Body of pancreas (tissue), 4 donors: ENCODE measurements around the gene KCND2. TPM values are rescaled to one million over a fixed set of nuclear protein-coding genes. Genes with fewer than 3 reads are reported as not detected.

Source experiments
- ATAC-seq: fragments of 150-250 bp; one replicate; pipeline ENCODE4 v1.9.1; 2016
- DNase-seq, 4 donors: peaks; one replicate each; pipeline ENCODE4 v3.0.0-alpha.2; 2019
- H3K27ac ChIP-seq, 4 donors: fragments of 200-600 bp; sonication (generic); 1 replicate in 3 of 4; 2 replicates in 1 of 4; pipeline versions ENCODE4 v1.5.1 to v1.6.1; 2016 to 2019; ENCODE audit warnings: mild to moderate bottlenecking in 1 of 4, mixed read lengths in 1 of 4, moderate library complexity in 1 of 4
- H3K27me3 ChIP-seq, 2 donors: fragments of 200-600 bp; sonication (generic); one replicate each; pipeline ENCODE4 v1.6.0; 2016; ENCODE audit warnings: mild to moderate bottlenecking in 1 of 2
- H3K36me3 ChIP-seq, 2 donors: fragments of 200-600 bp; sonication (generic); replicated peaks in 1 of 2; 2 replicates each; pipeline ENCODE4 v1.5.1; 2016; ENCODE audit warnings: low read depth in 2 of 2; ENCODE audit not compliant: insufficient read depth in 1 of 2
- H3K4me1 ChIP-seq: fragments of 200-600 bp; sonication (generic); one replicate; pipeline ENCODE4 v1.6.0; 2016
- H3K4me3 ChIP-seq, 2 donors: fragments of 200-600 bp; sonication (generic); 1 replicate in 1 of 2; 2 replicates in 1 of 2; pipeline ENCODE4 v1.5.1; 2016 to 2019
- H3K9me3 ChIP-seq, 3 donors: fragments of 200-600 bp; sonication (generic); 1 replicate in 2 of 3; 2 replicates in 1 of 3; pipeline ENCODE4 v1.5.1; 2016
- POLR2A ChIP-seq, 3 donors: fragments of 450-650 bp; IDR thresholded peaks; one replicate each; pipeline ENCODE4 v1.6.1; 2016; ENCODE audit warnings: antibody characterized with exemption in 3 of 3, mild to moderate bottlenecking in 2 of 3
- WGBS, 2 donors: methylation state at CpG; one replicate each; pipeline ENCODE4 v1.1.5; 2017; 5-methylcytosine and 5-hydroxymethylcytosine counted together
- intact Hi-C: fragments of 100-400 bp; cut with DNase I; formaldehyde crosslinking; loops from one replicate; pipeline ENCODE4 v1.15.1; 2023
- total RNA-seq, 2 donors: library from RNA; depleted of rRNA; stranded (reverse); fragments of >200 nt; gene quantifications; one replicate each; pipeline ENCODE4 v1.1.0, GENCODE V29; 2016
- TF ChIP-seq, protein P1 (sequence below), 7 experiments: fragments of 450-650 bp in 4 of 7; fragments of 200-600 bp in 3 of 7; sonication (generic) in 3 of 7; IDR thresholded peaks; one replicate each; pipeline ENCODE4 v1.5.1; 2016 to 2019; ENCODE audit warnings: antibody characterized with exemption in 7 of 7

The KCND2 gene
- total RNA-seq, 2 donors from 2014 or later, result 0.52 to 0.66 TPM

GRCh38 chr7:120431016-120431415, 158.0 kb downstream of the KCND2 start:
- no peaks in the 10 kb centered on the region for H3K9me3 ChIP-seq
- no peaks in the 10 kb centered on the region for H3K36me3 ChIP-seq
- no peaks in the 10 kb centered on the region for H3K27me3 ChIP-seq
- ATAC-seq (no peak), DNase-seq (no peak)
- no peaks in the 10 kb centered on the region for H3K4me1 ChIP-seq
- TF ChIP-seq, protein P1, sequence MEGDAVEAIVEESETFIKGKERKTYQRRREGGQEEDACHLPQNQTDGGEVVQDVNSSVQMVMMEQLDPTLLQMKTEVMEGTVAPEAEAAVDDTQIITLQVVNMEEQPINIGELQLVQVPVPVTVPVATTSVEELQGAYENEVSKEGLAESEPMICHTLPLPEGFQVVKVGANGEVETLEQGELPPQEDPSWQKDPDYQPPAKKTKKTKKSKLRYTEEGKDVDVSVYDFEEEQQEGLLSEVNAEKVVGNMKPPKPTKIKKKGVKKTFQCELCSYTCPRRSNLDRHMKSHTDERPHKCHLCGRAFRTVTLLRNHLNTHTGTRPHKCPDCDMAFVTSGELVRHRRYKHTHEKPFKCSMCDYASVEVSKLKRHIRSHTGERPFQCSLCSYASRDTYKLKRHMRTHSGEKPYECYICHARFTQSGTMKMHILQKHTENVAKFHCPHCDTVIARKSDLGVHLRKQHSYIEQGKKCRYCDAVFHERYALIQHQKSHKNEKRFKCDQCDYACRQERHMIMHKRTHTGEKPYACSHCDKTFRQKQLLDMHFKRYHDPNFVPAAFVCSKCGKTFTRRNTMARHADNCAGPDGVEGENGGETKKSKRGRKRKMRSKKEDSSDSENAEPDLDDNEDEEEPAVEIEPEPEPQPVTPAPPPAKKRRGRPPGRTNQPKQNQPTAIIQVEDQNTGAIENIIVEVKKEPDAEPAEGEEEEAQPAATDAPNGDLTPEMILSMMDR (IDR thresholded peaks at IDR 0.05), result no peak
- intact Hi-C loops, result no loop called here
- WGBS, 2 donors, result 41 to 47% methylated on average over 1 of the region's 1 CpG
- H3K4me3 ChIP-seq, result no peak overlapping the region
- H3K27ac ChIP-seq, result no peak overlapping the region

- TF ChIP-seq, protein P1 (IDR thresholded peaks at IDR 0.05), result no peak
- no peak for TF ChIP-seq POLR2A (IDR thresholded peaks at IDR 0.05)
- intact Hi-C loops, result no loop called here
- H3K9me3 ChIP-seq, result no peaks in the 10 kb centered on the region
- no peaks in the 10 kb centered on the region for H3K4me1 ChIP-seq
- H3K27ac ChIP-seq, result no peak overlapping the region
- DNase-seq (no peak), ATAC-seq (no peak)
- WGBS, 2 donors, result 42 to 69% methylated on average over 1 of the region's 1 CpG
- H3K4me3 ChIP-seq, result no peak overlapping the region
- H3K27me3 ChIP-seq, result no peaks in the 10 kb centered on the region
- H3K36me3 ChIP-seq, result no peaks in the 10 kb centered on the region
Observed at GRCh38 chr7:120436487-120437060, 163.6 kb downstream of the KCND2 start.

DNA sequence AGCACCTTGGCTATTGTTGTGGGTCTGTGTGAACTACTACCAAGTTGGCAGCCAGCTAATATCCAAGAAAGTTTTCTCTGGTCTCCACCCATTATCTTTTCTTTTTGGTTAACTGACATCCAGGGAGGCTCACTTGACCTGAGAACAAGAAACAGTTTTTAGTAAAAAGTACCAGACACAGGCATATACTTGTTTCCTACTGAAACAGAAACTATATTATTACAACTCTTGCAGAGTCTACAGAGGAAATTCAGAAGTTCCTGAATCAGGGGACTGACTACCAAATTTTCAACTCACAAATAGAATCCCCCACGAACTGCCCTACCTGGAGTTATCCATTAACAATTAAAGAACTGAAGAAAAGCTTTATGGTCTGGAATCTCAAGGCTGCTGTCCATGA, 168.9 kb downstream of the KCND2 start:
- H3K36me3 ChIP-seq, result no peaks in the 10 kb centered on the region
- intact Hi-C loops, result no loop called here
- H3K4me1 ChIP-seq, result no peaks in the 10 kb centered on the region
- no peak overlapping the region for H3K4me3 ChIP-seq
- TF ChIP-seq, protein P1 (IDR thresholded peaks at IDR 0.05), result no peak
- no peak for TF ChIP-seq POLR2A (IDR thresholded peaks at IDR 0.05)
- no peak overlapping the region for H3K27ac ChIP-seq
- H3K27me3 ChIP-seq, result no peaks in the 10 kb centered on the region
- WGBS, 2 donors, result 0 to 3% methylated on average over 1 of the region's 1 CpG
- DNase-seq, result no peak
- no peaks in the 10 kb centered on the region for H3K9me3 ChIP-seq
- no peak for ATAC-seq

- intact Hi-C loops, result no loop called here
- no peak for ATAC-seq
- WGBS, 2 donors, result 53 to 57% methylated on average over 2 of the region's 2 CpGs
Observed at GRCh38 chr7:120442838-120443237, 169.9 kb downstream of the KCND2 start.

DNA sequence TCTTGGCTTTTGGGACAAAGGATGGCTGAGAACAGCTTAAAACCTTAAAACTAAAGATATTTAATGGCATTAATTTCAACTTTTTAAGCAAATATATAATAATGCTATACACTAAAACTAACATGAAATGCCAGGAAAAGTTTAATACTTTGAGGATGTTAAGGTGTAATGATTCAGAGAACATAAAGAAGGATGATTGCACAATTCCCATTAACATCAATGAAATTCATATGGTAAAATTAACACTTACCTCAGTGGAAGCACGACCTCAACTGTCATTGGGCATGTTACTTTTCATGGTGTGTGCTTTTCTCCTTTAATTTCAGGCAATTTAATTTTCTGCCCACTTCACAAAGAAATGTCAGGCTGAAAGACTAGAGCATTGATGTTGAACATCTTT, 171.7 kb downstream of the KCND2 start:
- H3K27ac ChIP-seq, result no peak overlapping the region
- H3K36me3 ChIP-seq, result no peaks in the 10 kb centered on the region
- no peaks in the 10 kb centered on the region for H3K9me3 ChIP-seq
- intact Hi-C loops, result no loop called here
- DNase-seq (no peak), ATAC-seq (no peak)
- WGBS, 2 donors, result 50 to 68% methylated on average over 1 of the region's 1 CpG
- TF ChIP-seq, protein P1 (IDR thresholded peaks at IDR 0.05), result no peak
- no peak for TF ChIP-seq POLR2A (IDR thresholded peaks at IDR 0.05)
- no peaks in the 10 kb centered on the region for H3K27me3 ChIP-seq
- no peaks in the 10 kb centered on the region for H3K4me1 ChIP-seq
- H3K4me3 ChIP-seq, result no peak overlapping the region

More at GRCh38 chr7:120442838-120443237, 169.9 kb downstream of the KCND2 start:
- Histone ChIP-seq H3K27me3 (no peaks in the 10 kb centered on the region), H3K4me1 (no peaks in the 10 kb centered on the region), H3K27ac (no peak overlapping the region), H3K4me3 (no peak overlapping the region), H3K36me3 (no peaks in the 10 kb centered on the region), H3K9me3 (no peaks in the 10 kb centered on the region)
- no peak for DNase-seq
- no peak for TF ChIP-seq POLR2A (IDR thresholded peaks at IDR 0.05)
- TF ChIP-seq, protein P1 (IDR thresholded peaks at IDR 0.05), result no peak
